CD4-positive, alpha-beta T cell (primary cell): ENCODE data around the gene HNRNPAB. TPM values are rescaled to one million over a fixed set of nuclear protein-coding genes. Genes with fewer than 3 reads are reported as not detected.
A peak's percentile ranks its signal among the peaks of the same experiment; 100 is the strongest.

Experiments
- ATAC-seq: fragments of 200-7000 bp; cut with Tn5 transposase; one replicate; pipeline ENCODE4 v1.10.0; 2022; ENCODE audit warnings: mild to moderate bottlenecking; ENCODE audit not compliant: poor library complexity
- CTCF ChIA-PET: fragments of 350-600 bp; sonication (Branson Sonifier 250); formaldehyde crosslinking; loops from one replicate; lab custom pipeline; 2021; ENCODE audit warnings: antibody characterized with exemption, inconsistent platforms; lab: Charles Lee
- POLR2A ChIA-PET: fragments of 350-600 bp; sonication (Branson Sonifier 250); formaldehyde crosslinking; loops from one replicate; lab custom pipeline; 2021; ENCODE audit warnings: antibody characterized with exemption, inconsistent platforms; lab: Charles Lee
- DNase-seq, 14 experiments: peaks; one replicate each; pipeline ENCODE4 v3.0.0-alpha.2; 2013 to 2020; ENCODE audit warnings: mixed read lengths in 2 of 14
- H3K27ac ChIP-seq, 2 donors: one replicate each; pipeline versions ENCODE4 v1.5.1 to v1.7.0; 2013; ENCODE audit warnings: low read length in 2 of 2, low read depth in 1 of 2, mild to moderate bottlenecking in 1 of 2
- H3K27me3 ChIP-seq, 2 experiments: 1 replicate in 1 of 2; 2 replicates in 1 of 2; pipeline versions ENCODE4 v1.6.1 to v1.7.0; 2013; ENCODE audit warnings: low read length in 2 of 2, control low read depth in 1 of 2, mild to moderate bottlenecking in 1 of 2, moderate library complexity in 1 of 2; ENCODE audit not compliant: insufficient read depth in 2 of 2, control insufficient read depth in 1 of 2
- H3K36me3 ChIP-seq: one replicate; pipeline ENCODE4 v1.6.1; 2013; ENCODE audit warnings: low read length, control low read depth; ENCODE audit not compliant: insufficient read depth
- H3K4me1 ChIP-seq: one replicate; pipeline ENCODE4 v1.6.1; 2013; ENCODE audit warnings: low read length, control low read depth; ENCODE audit not compliant: insufficient read depth
- H3K4me3 ChIP-seq: one replicate; pipeline ENCODE4 v1.5.1; 2013; ENCODE audit warnings: mild to moderate bottlenecking, low read length, moderate library complexity
- H3K9me3 ChIP-seq, 2 experiments: 1 replicate in 1 of 2; 2 replicates in 1 of 2; pipeline versions ENCODE4 v1.6.1 to v1.7.0; 2013; ENCODE audit warnings: low read length in 2 of 2, mild to moderate bottlenecking in 2 of 2, control low read depth in 1 of 2, moderate library complexity in 1 of 2; ENCODE audit not compliant: control insufficient read depth in 1 of 2, insufficient read depth in 1 of 2
- H3K27ac Mint-ChIP-seq: one replicate; pipeline ENCODE4 v1.8.0; 2020; ENCODE audit warnings: mixed read lengths
- H3K27me3 Mint-ChIP-seq: one replicate; pipeline ENCODE4 v1.8.0; 2021; ENCODE audit warnings: mixed read lengths
- H3K36me3 Mint-ChIP-seq: one replicate; pipeline ENCODE4 v1.8.0; 2021; ENCODE audit warnings: low read depth, mixed read lengths
- H3K4me1 Mint-ChIP-seq: one replicate; pipeline ENCODE4 v1.8.0; 2021; ENCODE audit warnings: low read depth, mixed read lengths
- H3K4me3 Mint-ChIP-seq: one replicate; pipeline ENCODE4 v1.8.0; 2020; ENCODE audit warnings: mild to moderate bottlenecking, mixed read lengths
- H3K9me3 Mint-ChIP-seq: one replicate; pipeline ENCODE4 v1.8.0; 2020; ENCODE audit warnings: mixed read lengths
- intact Hi-C, 2 experiments: fragments of 100-400 bp; cut with DNase I in 1 of 2; cut with micrococcal nuclease in 1 of 2; formaldehyde crosslinking; loops; one replicate each; pipeline versions ENCODE4 v1.15.1 to v1.9.0; 2023 to 2025; cut with DNase I, micrococcal nuclease
- total RNA-seq, 174 experiments: library from RNA in 2 of 174; stranded (reverse) in 2 of 174; gene quantifications; one replicate each; pipeline ENCODE4 v1.2.3 and lab custom pipeline; 2021 to 2026
- TF ChIP-seq, protein P1 (sequence below): fragments of 200-600 bp; IDR thresholded peaks from one replicate; pipeline ENCODE4 v1.8.0; 2022; ENCODE audit warnings: antibody characterized with exemption, mild to moderate bottlenecking

The HNRNPAB gene
- total RNA-seq, 2 experiments from 2014 or later: 63.6 to 68.9 TPM

DNA sequence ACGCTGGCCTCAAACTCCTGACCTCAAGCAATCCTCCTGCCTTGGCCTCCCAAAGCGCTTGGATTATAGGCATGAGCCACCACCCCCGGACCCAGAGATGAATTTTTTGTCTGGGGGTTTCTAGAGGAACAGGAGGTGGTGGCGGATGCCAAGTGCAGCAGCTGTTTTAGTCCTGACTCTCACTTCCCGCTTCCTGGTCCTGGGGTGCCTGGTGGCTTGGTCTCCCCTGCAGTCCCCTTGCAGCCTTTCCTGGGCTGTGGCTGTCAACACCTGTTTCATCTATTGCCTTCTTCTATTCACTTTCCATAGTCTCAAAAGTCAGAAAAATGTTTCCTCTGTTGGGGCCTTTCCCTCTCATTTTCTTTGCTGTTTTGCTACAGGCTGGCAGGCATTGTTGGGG is 44.2 kb upstream of the HNRNPAB start:
- H3K36me3 Mint-ChIP-seq: no peaks in the 10 kb centered on the region
- Histone ChIP-seq H3K4me3 (no peak overlapping the region), H3K4me1 (peaks cover 7% of the 10 kb centered on the region), H3K36me3 (no peaks in the 10 kb centered on the region), H3K27ac (no peak overlapping the region), H3K9me3 (no peaks in the 10 kb centered on the region), H3K27me3 (no peaks in the 10 kb centered on the region)
- peak in 1 of 14 experiments; percentile 12 for DNase-seq
- TF ChIP-seq, protein P1, sequence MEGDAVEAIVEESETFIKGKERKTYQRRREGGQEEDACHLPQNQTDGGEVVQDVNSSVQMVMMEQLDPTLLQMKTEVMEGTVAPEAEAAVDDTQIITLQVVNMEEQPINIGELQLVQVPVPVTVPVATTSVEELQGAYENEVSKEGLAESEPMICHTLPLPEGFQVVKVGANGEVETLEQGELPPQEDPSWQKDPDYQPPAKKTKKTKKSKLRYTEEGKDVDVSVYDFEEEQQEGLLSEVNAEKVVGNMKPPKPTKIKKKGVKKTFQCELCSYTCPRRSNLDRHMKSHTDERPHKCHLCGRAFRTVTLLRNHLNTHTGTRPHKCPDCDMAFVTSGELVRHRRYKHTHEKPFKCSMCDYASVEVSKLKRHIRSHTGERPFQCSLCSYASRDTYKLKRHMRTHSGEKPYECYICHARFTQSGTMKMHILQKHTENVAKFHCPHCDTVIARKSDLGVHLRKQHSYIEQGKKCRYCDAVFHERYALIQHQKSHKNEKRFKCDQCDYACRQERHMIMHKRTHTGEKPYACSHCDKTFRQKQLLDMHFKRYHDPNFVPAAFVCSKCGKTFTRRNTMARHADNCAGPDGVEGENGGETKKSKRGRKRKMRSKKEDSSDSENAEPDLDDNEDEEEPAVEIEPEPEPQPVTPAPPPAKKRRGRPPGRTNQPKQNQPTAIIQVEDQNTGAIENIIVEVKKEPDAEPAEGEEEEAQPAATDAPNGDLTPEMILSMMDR: no peak
- ChIA-PET POLR2A (no interaction called here), CTCF (interaction anchor here (0.6 to 1.7 kb wide), 3 partner anchors 12 to 84 kb away, joined by 3 to 5 read pairs (median 4); no protein-coding TSS in a partner anchor)
- peaks cover 18% of the 10 kb centered on the region for H3K27me3 Mint-ChIP-seq
- H3K27ac Mint-ChIP-seq: no peak overlapping the region
- H3K9me3 Mint-ChIP-seq: no peaks in the 10 kb centered on the region
- H3K4me3 Mint-ChIP-seq: no peak overlapping the region
- H3K4me1 Mint-ChIP-seq: peaks cover 10% of the 10 kb centered on the region
- intact Hi-C loops: no loop called here
- no peak for ATAC-seq

DNA sequence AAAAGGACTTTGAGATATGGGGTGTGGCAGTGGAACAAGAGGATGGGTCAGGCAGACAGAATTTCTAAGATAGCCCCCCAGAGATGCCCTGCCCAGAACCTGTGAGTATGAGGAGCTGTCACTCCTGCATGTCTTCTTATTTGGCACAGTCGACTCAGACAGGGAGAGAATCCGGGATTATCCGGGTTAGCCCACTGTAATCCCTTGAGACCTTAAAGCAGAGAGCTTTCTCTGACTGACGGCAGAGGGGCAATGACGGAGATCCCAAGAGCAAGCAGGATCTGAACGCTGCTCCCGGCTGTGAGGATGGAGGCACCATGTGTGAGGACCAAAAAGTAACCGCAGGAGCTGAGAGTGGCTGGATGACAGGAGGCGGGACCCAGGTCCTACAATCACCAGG is 41.9 kb upstream of the HNRNPAB start:
- Mint-ChIP-seq H3K9me3 (no peaks in the 10 kb centered on the region), H3K36me3 (no peaks in the 10 kb centered on the region), H3K4me3 (no peak overlapping the region), H3K27ac (no peak overlapping the region), H3K4me1 (peaks cover 10% of the 10 kb centered on the region), H3K27me3 (peaks cover 18% of the 10 kb centered on the region)
- H3K9me3 ChIP-seq: no peaks in the 10 kb centered on the region
- intact Hi-C loops: no loop called here
- H3K27me3 ChIP-seq: no peaks in the 10 kb centered on the region
- TF ChIP-seq, protein P1: no peak
- H3K4me1 ChIP-seq: peaks cover 7% of the 10 kb centered on the region
- no peak for DNase-seq
- H3K36me3 ChIP-seq: no peaks in the 10 kb centered on the region
- ChIA-PET POLR2A (interaction anchor here (1.0 kb wide), 1 partner anchor 87 kb away, joined by 4 read pairs; no protein-coding TSS in a partner anchor), CTCF (interaction anchor here (1.4 kb wide), 1 partner anchor 87 kb away, joined by 4 read pairs; no protein-coding TSS in a partner anchor)
- H3K4me3 ChIP-seq: no peak overlapping the region
- ATAC-seq: no peak
- H3K27ac ChIP-seq: no peak overlapping the region

DNA sequence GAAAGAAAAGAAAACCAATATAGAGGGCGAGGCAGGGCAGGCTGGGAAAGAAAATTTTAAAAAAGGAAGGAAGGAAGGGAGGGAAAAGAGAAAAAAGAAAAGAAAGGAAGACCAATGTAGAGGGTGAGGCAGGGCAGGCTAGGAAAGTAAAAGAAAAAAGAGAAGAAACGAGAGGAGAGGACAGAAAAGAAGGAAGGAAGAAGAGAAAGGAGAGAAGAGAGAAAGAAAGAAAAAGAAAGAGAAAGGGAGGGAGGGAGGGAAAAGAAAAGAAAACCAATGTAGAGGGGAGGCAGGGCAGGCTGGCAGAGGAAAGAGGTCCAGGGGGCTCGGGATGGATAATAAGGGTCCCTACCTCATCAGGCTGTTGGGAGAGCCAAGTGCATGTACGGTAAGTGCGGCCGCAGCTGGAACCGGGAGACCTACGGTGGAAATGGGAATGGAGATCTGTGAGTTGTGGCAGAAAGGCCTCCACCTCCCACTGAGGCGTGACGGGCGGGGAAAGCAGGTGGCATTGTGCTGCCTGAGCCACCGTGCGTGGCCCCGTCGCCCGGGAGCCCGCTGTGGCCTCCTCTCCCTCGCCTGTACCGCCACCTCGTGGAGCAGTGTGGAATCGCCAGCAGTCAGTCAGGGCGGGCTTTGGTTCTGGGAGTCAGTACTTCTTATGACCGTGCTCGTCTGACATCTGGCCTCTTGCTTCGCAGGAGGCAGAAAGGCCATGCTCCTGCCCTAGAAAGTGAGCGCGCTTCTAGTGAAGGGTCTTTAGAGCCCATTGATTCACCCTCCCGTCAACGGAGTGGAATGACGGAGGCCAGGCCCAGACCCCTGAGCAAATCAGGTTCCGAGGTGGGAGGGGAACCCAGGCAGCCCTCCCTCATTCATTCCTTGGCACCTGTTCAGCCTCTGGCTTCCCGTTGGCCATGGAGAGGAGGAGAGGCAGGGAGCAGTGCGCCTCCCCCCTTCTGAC is 40.3 kb upstream of the HNRNPAB start:
- peaks cover 7% of the 10 kb centered on the region for H3K4me1 ChIP-seq
- ChIA-PET CTCF (interaction anchor here (1.2 to 1.5 kb wide), 2 partner anchors 10 to 88 kb away, joined by 4 read pairs; partner anchors contain the start of gene NHP2), POLR2A (no interaction called here)
- H3K9me3 ChIP-seq: no peaks in the 10 kb centered on the region
- no peak overlapping the region for H3K4me3 ChIP-seq
- no peak overlapping the region for H3K27ac Mint-ChIP-seq
- no peaks in the 10 kb centered on the region for H3K27me3 ChIP-seq
- TF ChIP-seq, protein P1: peak; percentile 92
- no peaks in the 10 kb centered on the region for H3K36me3 ChIP-seq
- intact Hi-C loops: loop anchor here (1.0 kb wide), 2 partner anchors 18 to 88 kb away; no protein-coding TSS in a partner anchor
- H3K9me3 Mint-ChIP-seq: no peaks in the 10 kb centered on the region
- DNase-seq (peak; percentile 82 to 97 (median 92)), ATAC-seq (peak; percentile 100)
- H3K36me3 Mint-ChIP-seq: no peaks in the 10 kb centered on the region
- H3K4me1 Mint-ChIP-seq: peaks cover 10% of the 10 kb centered on the region
- H3K4me3 Mint-ChIP-seq: no peak overlapping the region
- peaks cover 18% of the 10 kb centered on the region for H3K27me3 Mint-ChIP-seq
- H3K27ac ChIP-seq: no peak overlapping the region
